Urothelium cell line (cell line): Measurements from ENCODE around the gene ADAMTS16.

Source experiments
- DNase-seq: peaks from one replicate; pipeline ENCODE4 v3.0.0; 2011; ENCODE audit warnings: low spot score, mixed read lengths
- FAIRE-seq: peaks from 2 replicates; lab custom pipeline; 2011; peaks lifted over from hg19 to GRCh38; lab: Jason Lieb, UNC

ADAMTS16 gene

GRCh38 chr5:5218396-5218795, 78.3 kb downstream of the ADAMTS16 start:
- FAIRE-seq (no peak), DNase-seq (no peak)

GRCh38 chr5:5219541-5219940, 79.4 kb downstream of the ADAMTS16 start:
- FAIRE-seq (no peak), DNase-seq (no peak)

- FAIRE-seq: no peak
Observed at GRCh38 chr5:5220901-5221631, 80.9 kb downstream of the ADAMTS16 start.

GRCh38 chr5:5221724-5222123, 81.6 kb downstream of the ADAMTS16 start:
- DNase-seq (peak; percentile 54), FAIRE-seq (peak; percentile 27)

More at GRCh38 chr5:5220901-5221631, 80.9 kb downstream of the ADAMTS16 start:
- DNase-seq: peak; percentile 44

GRCh38 chr5:5231576-5231975, 91.4 kb downstream of the ADAMTS16 start:
- peak; percentile 35 for FAIRE-seq
- DNase-seq: no peak

- no peak for FAIRE-seq
- DNase-seq: no peak
Observed at GRCh38 chr5:5234912-5235311, 94.8 kb downstream of the ADAMTS16 start.

- FAIRE-seq (no peak), DNase-seq (no peak)
Observed at GRCh38 chr5:5235685-5236084, 95.6 kb downstream of the ADAMTS16 start.

GRCh38 chr5:5239191-5239590, 99.1 kb downstream of the ADAMTS16 start:
- no peak for FAIRE-seq
- DNase-seq: no peak

GRCh38 chr5:5240234-5240633, 100.1 kb downstream of the ADAMTS16 start:
- no peak for FAIRE-seq

GRCh38 chr5:5242056-5242455, 101.9 kb downstream of the ADAMTS16 start:
- FAIRE-seq (peak; percentile 82), DNase-seq (no peak)

More at GRCh38 chr5:5240234-5240633, 100.1 kb downstream of the ADAMTS16 start:
- no peak for DNase-seq

- FAIRE-seq (no peak), DNase-seq (no peak)
Observed at GRCh38 chr5:5246736-5247135, 106.6 kb downstream of the ADAMTS16 start.

- FAIRE-seq: no peak
- no peak for DNase-seq
Observed at GRCh38 chr5:5250758-5251157, 110.6 kb downstream of the ADAMTS16 start.

GRCh38 chr5:5252106-5252505, 112.0 kb downstream of the ADAMTS16 start:
- no peak for FAIRE-seq
- no peak for DNase-seq

- DNase-seq (no peak), FAIRE-seq (no peak)
Observed at GRCh38 chr5:5257353-5257752, 117.2 kb downstream of the ADAMTS16 start.

- FAIRE-seq (no peak), DNase-seq (no peak)
Observed at GRCh38 chr5:5258564-5258963, 118.4 kb downstream of the ADAMTS16 start.

- FAIRE-seq (no peak), DNase-seq (no peak)
Observed at GRCh38 chr5:5264727-5265126, 124.6 kb downstream of the ADAMTS16 start.

GRCh38 chr5:5266297-5266696, 126.2 kb downstream of the ADAMTS16 start:
- no peak for FAIRE-seq
- no peak for DNase-seq

GRCh38 chr5:5270161-5270560, 130.0 kb downstream of the ADAMTS16 start:
- DNase-seq (no peak), FAIRE-seq (no peak)

GRCh38 chr5:5270958-5271785, 131.0 kb downstream of the ADAMTS16 start:
- peak; percentile 91 for FAIRE-seq
- peak; percentile 97 for DNase-seq

GRCh38 chr5:5271786-5272321, 131.7 kb downstream of the ADAMTS16 start:
- DNase-seq: peak; percentile 23

GRCh38 chr5:5273398-5273797, 133.3 kb downstream of the ADAMTS16 start:
- FAIRE-seq (no peak), DNase-seq (no peak)

More at GRCh38 chr5:5271786-5272321, 131.7 kb downstream of the ADAMTS16 start:
- no peak for FAIRE-seq

GRCh38 chr5:5273976-5274375, 133.8 kb downstream of the ADAMTS16 start:
- DNase-seq: no peak
- no peak for FAIRE-seq
